ENCODE measurements around the gene SLC6A3. TPM values are rescaled to one million over a fixed set of nuclear protein-coding genes. Genes with fewer than 3 reads are reported as not detected.

Gene SLC6A3
- total and polyA plus RNA-seq, 9 of the 15 experiments (the other 6 are each of a cell fraction or from before 2014, with no cell fraction given) = not detected

- Histone ChIP-seq H3K36me3 (ENCODE audit: control insufficient read depth, insufficient read depth, low read length) (no peaks in the 10 kb centered on the region), H3K27me3 (ENCODE audit: control insufficient read depth in 2 of 2, insufficient read depth in 2 of 2, low read length in 2 of 2) (peaks cover 64 to 93% of the 10 kb centered on the region in 2 experiments), H3K9ac (ENCODE audit: insufficient read depth in 1 of 2, low read depth in 2 of 2, low read length in 2 of 2) (no peak overlapping the region), H3K27ac (ENCODE audit: extremely low read depth, low read depth, low read length) (no peak overlapping the region), H3K4me1 (replicated peaks in 1 of 2; ENCODE audit: control insufficient read depth in 2 of 2, insufficient read depth in 2 of 2, low read length in 2 of 2) (peaks cover 0 to 13% of the 10 kb centered on the region in 2 experiments; a peak in 2 of 5 replicates), H3K9me3 (replicated peaks; ENCODE audit: control insufficient read depth, insufficient read depth, low read depth, low read length) (0 out of 2 replicates have a peak, but pooled peaks cover 6% of the 10 kb centered on the region), H3K79me2 (ENCODE audit: control insufficient read depth, insufficient read depth, low read length) (no peaks in the 10 kb centered on the region), H3K4me2 (ENCODE audit: insufficient read depth, low read length) (peak overlapping the region; percentile 45), H3K4me3 (no peak overlapping the region), H3K9me1 (ENCODE audit: control insufficient read depth, insufficient read depth, low read length) (no peaks in the 10 kb centered on the region), H2AFZ (ENCODE audit: low read depth, low read length) (peak overlapping the region; percentile 36; the same call in 1 of the 2 replicates), H4K20me1 (replicated peaks; ENCODE audit: control insufficient read depth, insufficient read depth, low read length) (0 out of 2 replicates have a peak, but pooled peaks cover 5% of the 10 kb centered on the region)
- ATAC-seq (peak; percentile 97), FAIRE-seq (peak; percentile 52), DNase-seq (ENCODE audit: extremely low read depth in 1 of 4, low spot score in 3 of 4) (peak; percentile 43 to 58 (median 58))
- ChIA-PET CTCF (ENCODE audit: low intra/inter-chr PET ratio) (interaction anchor here (0.5 to 0.7 kb wide), 2 partner anchors 262 to 265 kb away, joined by 3 read pairs; no protein-coding TSS in a partner anchor), POLR2A (interaction anchor here (0.6 to 1.9 kb wide), 3 partner anchors 9 to 55 kb away, joined by 3 to 5 read pairs (median 4); no protein-coding TSS in a partner anchor)
- WGBS (ENCODE audit: insufficient coverage, low coverage, missing lambda C conversion rate) = 9% methylated on average over 23 of the region's 34 CpGs
- no TSS peak for BruUV-seq (replicated peaks)
- intact Hi-C loops (cut with micrococcal nuclease) = loop anchor here (10.0 kb wide), 1 partner anchor 265 kb away; no protein-coding TSS in a partner anchor
- in situ Hi-C loops (cut with MboI) = no loop called here
- no peak for TF ChIP-seq SETDB1 (IDR thresholded peaks at IDR 0.05; ENCODE audit: low read length)
- no peak for TF ChIP-seq SIN3B (IDR thresholded peaks at IDR 0.05; ENCODE audit: low read depth)
- TF ChIP-seq YY1 (IDR thresholded peaks at IDR 0.05; ENCODE audit: borderline replicate concordance in 1 of 3, control insufficient read depth in 1 of 3, extremely low read depth in 1 of 3, insufficient read depth in 3 of 3, insufficient read length in 1 of 3, insufficient replicate concordance in 2 of 3, low read depth in 1 of 3, low read length in 2 of 3) = no peak
- no peak for TF ChIP-seq FOXK2 (conservative IDR thresholded peaks at IDR 0.05 in 1 of 2, IDR thresholded peaks at IDR 0.05 in 1 of 2; ENCODE audit: low read depth in 2 of 2)
- peak; percentile 25; the same call in 1 of the 2 replicates for TF ChIP-seq MAFF (IDR thresholded peaks at IDR 0.05; ENCODE audit: low read length)
- no peak for TF ChIP-seq NCOA6 (IDR thresholded peaks at IDR 0.05)
- TF ChIP-seq RAD21 (CRISPR knock-in tag; conservative IDR thresholded peaks at IDR 0.05 in 1 of 2, IDR thresholded peaks at IDR 0.05 in 1 of 2) = peak in 1 of 2 experiments; percentile 66; a peak in 2 of 4 replicates
- TF ChIP-seq CBX2 (IDR thresholded peaks at IDR 0.05; ENCODE audit: insufficient read depth, low read length, poor library complexity, severe bottlenecking) = no peak
- TF ChIP-seq ZNF655 (CRISPR knock-in tag; IDR thresholded peaks at IDR 0.05) = no peak
- TF ChIP-seq BRCA1 (IDR thresholded peaks at IDR 0.05) = no peak
- no peak for TF ChIP-seq BRCA1 (CRISPR knock-in tag; IDR thresholded peaks at IDR 0.05)
- 0 out of 2 replicates have a peak, but pooled peaks have one; percentile 18 for TF ChIP-seq STAG1 (CRISPR knock-in tag; IDR thresholded peaks at IDR 0.05; ENCODE audit: borderline replicate concordance)
- no peak for TF ChIP-seq TSC22D4 (tag; IDR thresholded peaks at IDR 0.05)
- TF ChIP-seq L3MBTL2 (IDR thresholded peaks at IDR 0.05) = peak; percentile 53; the same call in 1 of the 2 replicates
- TF ChIP-seq NFYB (IDR thresholded peaks at IDR 0.05; ENCODE audit: extremely low read depth, insufficient read length) = peak; percentile 42
- TF ChIP-seq CTCF (IDR thresholded peaks at IDR 0.05 in 2 of 3, conservative IDR thresholded peaks at IDR 0.05 in 1 of 3; ENCODE audit: insufficient read depth in 2 of 3, low read depth in 1 of 3, low read length in 3 of 3) = peak; percentile 64 to 97 (median 78)
- peak; percentile 87 for TF ChIP-seq C11orf30 (IDR thresholded peaks at IDR 0.05; ENCODE audit: low read depth)
- no peak for TF ChIP-seq HNRNPK (IDR thresholded peaks at IDR 0.05; ENCODE audit: low read depth, low read length, poor library complexity, severe bottlenecking)
Observed at GRCh38 chr5:1380011-1380817, 65.0 kb downstream of the SLC6A3 start.
